ENCODE data around the gene SIGLEC14. TPM values are rescaled to one million over a fixed set of nuclear protein-coding genes. Genes with fewer than 3 reads are reported as not detected.

SIGLEC14 gene
- total and polyA plus RNA-seq, 5 donors from 2014 or later = 0.08 to 0.18 TPM; not detected in 3

DNA sequence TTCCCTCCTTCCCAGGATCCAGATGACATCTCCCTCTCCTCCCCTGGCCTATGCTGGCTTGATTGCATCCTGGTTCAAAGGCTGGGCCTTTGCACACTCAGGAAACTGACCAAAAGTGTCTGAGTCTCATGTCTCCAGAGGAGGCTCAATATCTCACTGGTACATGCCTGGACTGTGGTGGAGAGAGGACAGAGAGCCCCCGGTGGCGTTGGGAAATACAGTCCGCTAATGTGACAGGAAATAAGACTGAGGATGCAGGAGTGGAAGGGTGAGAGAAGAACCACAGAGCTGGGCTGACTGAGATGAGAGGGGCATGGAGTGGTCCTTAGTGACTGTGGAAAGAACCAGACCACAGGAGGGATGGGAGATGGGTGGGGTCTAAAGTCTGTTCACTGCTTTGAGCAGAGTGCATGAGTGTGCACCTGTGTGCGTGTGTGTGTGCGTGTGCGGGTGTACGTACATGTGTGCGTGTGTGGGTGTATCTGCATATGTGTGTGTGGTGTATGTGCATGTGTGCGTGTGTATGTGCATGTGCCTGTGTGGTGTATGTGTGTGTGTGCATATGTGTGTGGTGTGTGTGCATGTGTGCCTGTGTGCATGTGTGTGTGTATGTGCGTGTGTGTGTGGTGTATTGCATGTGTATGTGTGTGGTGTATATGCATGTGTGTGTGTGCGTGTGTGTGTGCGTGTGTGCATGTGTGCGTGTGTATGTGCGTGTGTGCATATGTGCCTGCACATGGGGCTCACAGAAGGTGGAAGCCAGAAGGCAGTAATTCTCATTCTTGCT is 18.3 kb downstream of the SIGLEC14 start:
- Mint-ChIP-seq H3K27me3 (no peaks in the 10 kb centered on the region), H3K27ac (no peak overlapping the region), H3K9me3 (no peaks in the 10 kb centered on the region), H3K4me3 (no peak overlapping the region), H3K4me1 (no peaks in the 10 kb centered on the region), H3K36me3 (no peaks in the 10 kb centered on the region)
- Histone ChIP-seq H3K27ac (ENCODE audit: insufficient read depth, low read length, poor library complexity, severe bottlenecking) (no peak overlapping the region), H3K9me3 (ENCODE audit: control insufficient read depth in 2 of 2, low read length in 2 of 2) (no peaks in the 10 kb centered on the region), H3K4me3 (ENCODE audit: low read depth, low read length) (no peak overlapping the region), H3K36me3 (ENCODE audit: control insufficient read depth, insufficient read depth, low read length) (no peaks in the 10 kb centered on the region), H3K27me3 (ENCODE audit: control insufficient read depth, insufficient read depth, low read length) (no peaks in the 10 kb centered on the region), H3K4me1 (ENCODE audit: control insufficient read depth, insufficient read depth, low read length, poor library complexity, severe bottlenecking) (no peaks in the 10 kb centered on the region)
- DNase-seq (no peak), ATAC-seq (ENCODE audit: low read depth in 2 of 2) (no peak)

- H3K36me3 ChIP-seq (ENCODE audit: control insufficient read depth, insufficient read depth, low read length) = no peaks in the 10 kb centered on the region
- H3K27ac ChIP-seq (ENCODE audit: insufficient read depth, low read length, poor library complexity, severe bottlenecking) = no peak overlapping the region
- H3K4me3 Mint-ChIP-seq = no peak overlapping the region
- peaks cover 0 to 3% (median 0%) of the 10 kb centered on the region in 7 donors for H3K9me3 Mint-ChIP-seq
- no peaks in the 10 kb centered on the region for H3K27me3 Mint-ChIP-seq
- DNase-seq (no peak), ATAC-seq (ENCODE audit: low read depth in 2 of 2) (no peak)
- H3K4me1 ChIP-seq (ENCODE audit: control insufficient read depth, insufficient read depth, low read length, poor library complexity, severe bottlenecking) = no peaks in the 10 kb centered on the region
- no peaks in the 10 kb centered on the region for H3K27me3 ChIP-seq (ENCODE audit: control insufficient read depth, insufficient read depth, low read length)
- H3K36me3 Mint-ChIP-seq = no peaks in the 10 kb centered on the region
- peaks cover 0 to 3% of the 10 kb centered on the region in 2 experiments for H3K9me3 ChIP-seq (ENCODE audit: control insufficient read depth in 2 of 2, low read length in 2 of 2)
- H3K4me1 Mint-ChIP-seq = no peaks in the 10 kb centered on the region
- H3K27ac Mint-ChIP-seq = no peak overlapping the region
- H3K4me3 ChIP-seq (ENCODE audit: low read depth, low read length) = no peak overlapping the region
Observed at GRCh38 chr19:51627491-51628138, 19.0 kb downstream of the SIGLEC14 start.

DNA sequence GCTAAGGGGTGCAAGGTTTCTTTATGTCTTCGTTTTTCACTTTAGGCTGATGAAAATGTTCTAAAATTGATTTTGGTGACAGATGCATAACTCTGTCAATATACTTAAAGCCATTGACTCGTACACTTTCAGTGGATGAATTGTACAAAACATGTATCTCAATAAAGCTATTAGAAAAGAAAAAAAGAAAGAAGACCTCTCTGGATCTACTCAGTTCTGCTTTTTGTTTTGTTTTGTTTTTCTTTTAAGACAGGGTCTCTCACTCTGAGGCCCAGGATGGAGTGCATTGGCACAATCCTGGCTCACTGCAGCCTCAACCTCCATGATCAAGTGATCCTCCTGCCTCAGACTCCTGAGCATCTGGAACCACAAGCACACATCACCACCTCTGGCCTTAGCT is 19.9 kb downstream of the SIGLEC14 start:
- H3K36me3 ChIP-seq (ENCODE audit: control insufficient read depth, insufficient read depth, low read length) = no peaks in the 10 kb centered on the region
- no peak overlapping the region for H3K27ac ChIP-seq (ENCODE audit: insufficient read depth, low read length, poor library complexity, severe bottlenecking)
- H3K4me1 ChIP-seq (ENCODE audit: control insufficient read depth, insufficient read depth, low read length, poor library complexity, severe bottlenecking) = no peaks in the 10 kb centered on the region
- no peak overlapping the region for H3K4me3 ChIP-seq (ENCODE audit: low read depth, low read length)
- Mint-ChIP-seq H3K9me3 (peaks cover 0 to 4% (median 0%) of the 10 kb centered on the region in 7 donors), H3K4me1 (no peaks in the 10 kb centered on the region), H3K27ac (no peak overlapping the region), H3K4me3 (no peak overlapping the region), H3K27me3 (no peaks in the 10 kb centered on the region), H3K36me3 (no peaks in the 10 kb centered on the region)
- no peaks in the 10 kb centered on the region for H3K27me3 ChIP-seq (ENCODE audit: control insufficient read depth, insufficient read depth, low read length)
- DNase-seq (no peak), ATAC-seq (ENCODE audit: low read depth in 2 of 2) (no peak)
- peaks cover 0 to 3% of the 10 kb centered on the region in 2 experiments for H3K9me3 ChIP-seq (ENCODE audit: control insufficient read depth in 2 of 2, low read length in 2 of 2)

GRCh38 chr19:51621178-51621577 is 25.4 kb downstream of the SIGLEC14 start:
- no peak overlapping the region for H3K27ac ChIP-seq (ENCODE audit: insufficient read depth, low read length, poor library complexity, severe bottlenecking)
- peak in 1 of 2 donors; percentile 18 for ATAC-seq (ENCODE audit: low read depth in 2 of 2)
- H3K4me3 Mint-ChIP-seq = no peak overlapping the region

GRCh38 chr19:51615991-51616390 is 30.6 kb downstream of the SIGLEC14 start:
- peaks cover 4% of the 10 kb centered on the region for H3K36me3 Mint-ChIP-seq
- H3K36me3 ChIP-seq (ENCODE audit: control insufficient read depth, insufficient read depth, low read length) = no peaks in the 10 kb centered on the region
- H3K9me3 Mint-ChIP-seq = peaks cover 0 to 9% (median 5%) of the 10 kb centered on the region in 7 donors
- no peaks in the 10 kb centered on the region for H3K4me1 ChIP-seq (ENCODE audit: control insufficient read depth, insufficient read depth, low read length, poor library complexity, severe bottlenecking)
- no peak overlapping the region for H3K27ac ChIP-seq (ENCODE audit: insufficient read depth, low read length, poor library complexity, severe bottlenecking)
- H3K9me3 ChIP-seq (ENCODE audit: control insufficient read depth in 2 of 2, low read length in 2 of 2) = no peaks in the 10 kb centered on the region
- no peak for ATAC-seq (ENCODE audit: low read depth in 2 of 2)
- peaks cover 18% of the 10 kb centered on the region for H3K27me3 Mint-ChIP-seq
- no peak overlapping the region for H3K27ac Mint-ChIP-seq
- no peak overlapping the region for H3K4me3 ChIP-seq (ENCODE audit: low read depth, low read length)
- no peaks in the 10 kb centered on the region for H3K27me3 ChIP-seq (ENCODE audit: control insufficient read depth, insufficient read depth, low read length)
- H3K4me3 Mint-ChIP-seq = no peak overlapping the region
- DNase-seq = no peak
- H3K4me1 Mint-ChIP-seq = peaks cover 0 to 2% (median 0%) of the 10 kb centered on the region in 4 donors

More at GRCh38 chr19:51621178-51621577, 25.4 kb downstream of the SIGLEC14 start:
- Mint-ChIP-seq H3K4me1 (peaks cover 0 to 2% (median 0%) of the 10 kb centered on the region in 4 donors), H3K9me3 (peaks cover 0 to 4% (median 0%) of the 10 kb centered on the region in 7 donors), H3K27ac (no peak overlapping the region), H3K36me3 (no peaks in the 10 kb centered on the region), H3K27me3 (peaks cover 5% of the 10 kb centered on the region)
- Histone ChIP-seq H3K27me3 (ENCODE audit: control insufficient read depth, insufficient read depth, low read length) (no peaks in the 10 kb centered on the region), H3K4me1 (ENCODE audit: control insufficient read depth, insufficient read depth, low read length, poor library complexity, severe bottlenecking) (no peaks in the 10 kb centered on the region), H3K9me3 (ENCODE audit: control insufficient read depth in 2 of 2, low read length in 2 of 2) (peaks cover 0 to 3% of the 10 kb centered on the region in 2 experiments), H3K36me3 (ENCODE audit: control insufficient read depth, insufficient read depth, low read length) (no peaks in the 10 kb centered on the region), H3K4me3 (ENCODE audit: low read depth, low read length) (no peak overlapping the region)
- no peak for DNase-seq

DNA sequence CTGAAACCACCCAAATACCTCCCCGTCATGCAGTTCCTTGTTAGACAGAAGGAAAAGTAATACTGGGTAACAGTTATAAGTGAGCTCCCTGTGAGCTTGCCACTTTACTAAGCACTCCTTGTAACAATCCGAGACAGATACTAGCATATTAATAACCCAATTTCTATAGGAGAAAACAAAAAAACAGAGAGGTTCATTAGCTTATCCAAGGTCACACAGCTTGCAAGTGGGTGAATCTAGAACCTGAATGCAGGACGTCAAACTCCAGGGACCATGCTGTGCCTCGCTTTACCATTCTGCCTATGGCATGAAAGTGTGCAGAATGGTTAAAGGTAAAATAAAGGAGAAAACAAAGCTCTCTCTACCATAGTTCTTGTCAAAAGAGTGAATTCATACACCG is 31.8 kb downstream of the SIGLEC14 start:
- peaks cover 0 to 9% (median 5%) of the 10 kb centered on the region in 7 donors for H3K9me3 Mint-ChIP-seq
- peaks cover 4% of the 10 kb centered on the region for H3K36me3 Mint-ChIP-seq
- ATAC-seq (ENCODE audit: low read depth in 2 of 2) (no peak), DNase-seq (no peak)
- H3K27ac Mint-ChIP-seq = no peak overlapping the region
- no peak overlapping the region for H3K4me3 Mint-ChIP-seq
- no peaks in the 10 kb centered on the region for H3K27me3 ChIP-seq (ENCODE audit: control insufficient read depth, insufficient read depth, low read length)
- H3K4me3 ChIP-seq (ENCODE audit: low read depth, low read length) = no peak overlapping the region
- peaks cover 18% of the 10 kb centered on the region for H3K27me3 Mint-ChIP-seq
- peaks cover 0 to 2% (median 0%) of the 10 kb centered on the region in 4 donors for H3K4me1 Mint-ChIP-seq
- no peaks in the 10 kb centered on the region for H3K9me3 ChIP-seq (ENCODE audit: control insufficient read depth in 2 of 2, low read length in 2 of 2)
- H3K27ac ChIP-seq (ENCODE audit: insufficient read depth, low read length, poor library complexity, severe bottlenecking) = no peak overlapping the region
- H3K36me3 ChIP-seq (ENCODE audit: control insufficient read depth, insufficient read depth, low read length) = no peaks in the 10 kb centered on the region
- H3K4me1 ChIP-seq (ENCODE audit: control insufficient read depth, insufficient read depth, low read length, poor library complexity, severe bottlenecking) = no peaks in the 10 kb centered on the region

DNA sequence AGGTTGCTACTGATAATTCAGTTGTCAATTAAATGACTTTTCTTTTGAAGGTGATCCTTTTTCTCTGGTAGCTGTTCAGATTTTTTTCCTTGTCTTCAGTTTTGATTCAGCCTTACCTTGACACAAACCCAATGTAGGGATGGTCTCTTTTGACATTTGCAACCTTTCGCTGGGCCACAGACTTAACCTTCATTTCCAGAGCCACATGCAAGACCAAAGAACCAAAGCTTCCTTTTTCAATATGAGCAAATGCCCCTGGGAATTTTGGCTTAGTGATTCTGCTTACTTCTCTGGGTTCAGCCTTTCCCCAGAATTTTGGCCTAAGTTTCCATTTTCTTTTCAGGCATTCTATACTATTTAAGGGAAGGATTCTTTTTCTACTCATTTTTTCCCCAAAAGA is 36.0 kb downstream of the SIGLEC14 start:
- H3K9me3 ChIP-seq (ENCODE audit: control insufficient read depth in 2 of 2, low read length in 2 of 2) = no peaks in the 10 kb centered on the region
- no peak overlapping the region for H3K27ac ChIP-seq (ENCODE audit: insufficient read depth, low read length, poor library complexity, severe bottlenecking)
- H3K27me3 ChIP-seq (ENCODE audit: control insufficient read depth, insufficient read depth, low read length) = no peaks in the 10 kb centered on the region
- peaks cover 13% of the 10 kb centered on the region for H3K27me3 Mint-ChIP-seq
- no peak overlapping the region for H3K27ac Mint-ChIP-seq
- no peak for DNase-seq
- H3K36me3 Mint-ChIP-seq = peaks cover 4% of the 10 kb centered on the region
- H3K4me3 ChIP-seq (ENCODE audit: low read depth, low read length) = no peak overlapping the region
- no peaks in the 10 kb centered on the region for H3K4me1 ChIP-seq (ENCODE audit: control insufficient read depth, insufficient read depth, low read length, poor library complexity, severe bottlenecking)
- H3K4me3 Mint-ChIP-seq = no peak overlapping the region
- peaks cover 0 to 15% (median 8%) of the 10 kb centered on the region in 7 donors for H3K9me3 Mint-ChIP-seq
- H3K4me1 Mint-ChIP-seq = peaks cover 0 to 7% (median 2%) of the 10 kb centered on the region in 4 donors
- no peaks in the 10 kb centered on the region for H3K36me3 ChIP-seq (ENCODE audit: control insufficient read depth, insufficient read depth, low read length)
- ATAC-seq (ENCODE audit: low read depth in 2 of 2) = no peak
